ENCODE results near the gene GPR84.

DNA sequence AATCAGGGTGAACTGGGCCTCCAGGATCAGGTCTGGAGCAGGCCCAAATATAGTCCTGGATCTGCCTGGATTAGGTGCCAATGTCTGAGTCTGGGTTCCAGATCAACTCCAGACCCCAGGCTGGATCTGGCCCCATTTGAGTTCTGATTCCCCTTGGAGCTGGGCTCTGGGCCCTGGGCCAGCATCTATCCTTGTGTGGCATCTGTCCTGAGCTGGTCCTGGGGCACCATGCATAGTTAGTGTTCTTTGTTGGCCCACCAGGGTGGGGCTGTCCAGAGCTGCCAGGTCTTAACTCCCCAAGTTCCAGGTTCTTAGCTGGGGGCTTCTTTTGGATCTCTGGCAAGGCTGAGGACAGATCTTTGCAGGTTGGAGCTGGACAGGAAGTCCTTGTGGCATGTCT lies 31.3 kb upstream of the GPR84 start:
- TF ChIP-seq, protein P1, sequence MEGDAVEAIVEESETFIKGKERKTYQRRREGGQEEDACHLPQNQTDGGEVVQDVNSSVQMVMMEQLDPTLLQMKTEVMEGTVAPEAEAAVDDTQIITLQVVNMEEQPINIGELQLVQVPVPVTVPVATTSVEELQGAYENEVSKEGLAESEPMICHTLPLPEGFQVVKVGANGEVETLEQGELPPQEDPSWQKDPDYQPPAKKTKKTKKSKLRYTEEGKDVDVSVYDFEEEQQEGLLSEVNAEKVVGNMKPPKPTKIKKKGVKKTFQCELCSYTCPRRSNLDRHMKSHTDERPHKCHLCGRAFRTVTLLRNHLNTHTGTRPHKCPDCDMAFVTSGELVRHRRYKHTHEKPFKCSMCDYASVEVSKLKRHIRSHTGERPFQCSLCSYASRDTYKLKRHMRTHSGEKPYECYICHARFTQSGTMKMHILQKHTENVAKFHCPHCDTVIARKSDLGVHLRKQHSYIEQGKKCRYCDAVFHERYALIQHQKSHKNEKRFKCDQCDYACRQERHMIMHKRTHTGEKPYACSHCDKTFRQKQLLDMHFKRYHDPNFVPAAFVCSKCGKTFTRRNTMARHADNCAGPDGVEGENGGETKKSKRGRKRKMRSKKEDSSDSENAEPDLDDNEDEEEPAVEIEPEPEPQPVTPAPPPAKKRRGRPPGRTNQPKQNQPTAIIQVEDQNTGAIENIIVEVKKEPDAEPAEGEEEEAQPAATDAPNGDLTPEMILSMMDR (conservative IDR thresholded peaks at IDR 0.05): no peak
- TF ChIP-seq EZH2 (IDR thresholded peaks at IDR 0.05; ENCODE audit: low read depth): no peak

Measured in PC-9 (cell line).